Measurements from ENCODE around the gene DHDH.

The DHDH gene

GRCh38 chr19:48991873-48992580 is 58.5 kb downstream of the DHDH start:
- H3K4me1 Mint-ChIP-seq (ENCODE audit: low read depth): peaks cover 27% of the 10 kb centered on the region

DNA sequence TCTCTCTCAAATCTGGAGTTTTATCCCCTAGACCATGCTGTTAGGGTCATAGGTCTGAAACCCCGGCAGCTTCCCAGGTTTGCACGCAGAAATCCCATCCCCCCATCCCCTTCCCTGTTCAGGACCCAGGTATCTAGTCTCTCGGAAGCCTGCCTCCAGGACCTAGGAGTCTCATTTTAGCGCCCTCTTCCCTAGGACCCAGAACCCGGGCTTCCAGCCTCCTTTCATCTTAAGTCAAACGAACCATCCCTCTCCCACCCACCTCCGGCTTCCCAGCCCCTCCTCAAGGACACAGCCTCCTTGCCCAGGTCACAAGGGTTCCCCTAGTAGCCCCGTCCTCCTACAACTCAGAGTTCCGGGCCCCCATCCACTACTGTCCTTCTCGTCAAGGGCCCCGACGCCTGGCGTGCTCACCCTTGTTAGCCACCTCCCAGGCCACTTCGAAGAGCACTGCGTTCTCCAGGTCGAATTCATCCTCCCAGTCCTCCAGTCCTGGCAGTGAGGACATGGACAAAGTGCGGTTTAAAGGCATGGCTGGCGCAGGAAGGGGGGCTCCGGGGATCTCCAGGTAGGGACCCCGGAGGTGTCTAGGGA is 59.2 kb downstream of the DHDH start:
- no peak for DNase-seq (ENCODE audit: low spot score)
- Mint-ChIP-seq H3K27ac (peak overlapping the region; percentile 97), H3K27me3 (ENCODE audit: low read depth) (no peaks in the 10 kb centered on the region), H3K4me3 (peak overlapping the region; percentile 90), H3K36me3 (ENCODE audit: low read depth) (peaks cover 28% of the 10 kb centered on the region), H3K9me3 (no peaks in the 10 kb centered on the region), H3K4me1 (ENCODE audit: low read depth) (peaks cover 27% of the 10 kb centered on the region)

More at GRCh38 chr19:48991873-48992580, 58.5 kb downstream of the DHDH start:
- DNase-seq (ENCODE audit: low spot score): peak; percentile 5
- Mint-ChIP-seq H3K9me3 (no peaks in the 10 kb centered on the region), H3K4me3 (peak overlapping the region; percentile 90), H3K27ac (peak overlapping the region; percentile 97), H3K36me3 (ENCODE audit: low read depth) (peaks cover 27% of the 10 kb centered on the region), H3K27me3 (ENCODE audit: low read depth) (no peaks in the 10 kb centered on the region)

DNA sequence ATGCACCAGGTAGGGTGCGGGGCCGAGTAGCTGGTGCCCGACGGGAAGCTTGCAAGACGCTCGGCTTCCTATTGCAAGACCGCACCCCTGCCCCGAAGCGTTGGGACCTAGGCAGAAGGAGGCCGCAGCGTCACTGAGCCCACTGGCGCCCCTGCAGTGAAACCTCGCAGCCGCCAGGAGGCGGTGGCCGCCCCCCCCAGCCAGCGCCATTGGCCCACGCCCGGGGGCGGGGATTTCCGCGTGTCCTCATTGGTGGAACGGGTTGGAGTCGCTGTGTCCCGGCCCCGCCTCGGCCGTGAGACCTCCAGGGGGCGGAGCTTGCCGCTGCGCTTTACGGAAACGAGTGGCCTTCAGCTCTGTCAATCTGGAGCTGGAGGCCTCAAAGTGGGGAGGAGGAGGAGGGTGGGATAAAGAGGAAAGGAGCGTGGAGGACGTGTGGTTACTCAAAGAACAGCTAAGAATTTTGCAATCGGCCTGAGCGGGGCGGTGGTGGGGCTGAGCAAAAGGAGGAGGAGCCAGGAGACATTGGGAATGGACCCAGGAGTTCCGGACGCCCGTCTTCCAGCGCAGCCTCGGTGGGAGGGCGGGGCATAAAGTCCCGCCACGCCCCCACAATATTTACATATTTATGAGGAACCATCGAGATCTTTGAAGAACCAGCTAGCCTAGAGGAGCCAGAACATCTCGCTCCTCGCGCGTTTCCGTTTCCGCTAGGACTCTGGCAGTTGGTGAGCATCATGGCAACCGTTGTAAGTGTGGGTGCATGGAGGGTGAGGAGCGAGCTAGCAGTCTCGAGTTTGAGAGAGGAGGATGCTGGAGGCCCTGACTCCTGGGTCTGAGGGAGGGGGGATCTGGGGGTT is 59.9 kb downstream of the DHDH start, which contains the start of the genes GYS1 and RUVBL2:
GYS1 (minus strand) TSS at position 135 of the 860 bp plus-strand sequence. CDS start 197 bp downstream, outside the sequence.
RUVBL2 (plus strand) TSS at position 713 of the 860 bp plus-strand sequence; CDS start at position 738, 25 bp downstream.
- no peaks in the 10 kb centered on the region for H3K27me3 Mint-ChIP-seq (ENCODE audit: low read depth)
- peak; percentile 99 for DNase-seq (ENCODE audit: low spot score)
- H3K27ac Mint-ChIP-seq: peak within 1 kb of the TSS; percentile 97
- H3K4me3 Mint-ChIP-seq: peak within 1 kb of the TSS; percentile 90
- no peaks in the 10 kb centered on the region for H3K9me3 Mint-ChIP-seq
- peaks cover 26% of the 10 kb centered on the region for H3K36me3 Mint-ChIP-seq (ENCODE audit: low read depth)
- peaks cover 25% of the 10 kb centered on the region for H3K4me1 Mint-ChIP-seq (ENCODE audit: low read depth)

DNA sequence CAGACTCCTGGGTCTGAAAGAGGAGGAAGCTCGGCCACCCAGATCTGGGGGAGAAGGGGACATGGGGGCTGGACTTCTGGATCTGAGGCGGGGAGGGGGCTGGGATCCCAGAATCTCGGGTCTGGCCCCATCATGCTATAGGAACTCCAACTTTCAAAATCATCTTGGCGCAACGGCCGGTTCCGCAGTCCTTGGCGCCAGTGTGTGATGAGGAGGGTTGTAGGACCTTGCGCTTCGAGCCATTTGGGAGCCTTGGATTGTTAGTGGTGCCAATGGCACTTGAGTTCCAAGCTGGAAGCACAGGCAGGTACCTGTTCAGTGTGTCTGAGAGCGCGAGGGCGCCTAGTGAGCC is 60.5 kb downstream of the DHDH start:
- H3K4me3 Mint-ChIP-seq: peak overlapping the region; percentile 90
- peak overlapping the region; percentile 97 for H3K27ac Mint-ChIP-seq
- H3K27me3 Mint-ChIP-seq (ENCODE audit: low read depth): no peaks in the 10 kb centered on the region
- peaks cover 25% of the 10 kb centered on the region for H3K4me1 Mint-ChIP-seq (ENCODE audit: low read depth)
- H3K36me3 Mint-ChIP-seq (ENCODE audit: low read depth): peaks cover 21% of the 10 kb centered on the region
- peak; percentile 11 for DNase-seq (ENCODE audit: low spot score)
- H3K9me3 Mint-ChIP-seq: no peaks in the 10 kb centered on the region

Measured in T-helper 2 cell treated with Interferon-gamma antibody and Interleukin-4, amounts not matched to agents 5 μg/mL and 100 μg/mL, for 36 hours (primary cell).